SW480 (cell line): ENCODE data around the gene ELF5.

Experiments
- DNase-seq: peaks from one replicate; pipeline ENCODE4 v3.0.0-alpha.2; 2016; ENCODE audit warnings: low spot score

Gene ELF5

GRCh38 chr11:34493468-34493867 lies 20.1 kb downstream of the ELF5 start:
- DNase-seq, result no peak

- peak; percentile 70 for DNase-seq
Observed at GRCh38 chr11:34492806-34493414, 20.7 kb downstream of the ELF5 start.

GRCh38 chr11:34490304-34490703 lies 23.3 kb downstream of the ELF5 start:
- no peak for DNase-seq

DNA sequence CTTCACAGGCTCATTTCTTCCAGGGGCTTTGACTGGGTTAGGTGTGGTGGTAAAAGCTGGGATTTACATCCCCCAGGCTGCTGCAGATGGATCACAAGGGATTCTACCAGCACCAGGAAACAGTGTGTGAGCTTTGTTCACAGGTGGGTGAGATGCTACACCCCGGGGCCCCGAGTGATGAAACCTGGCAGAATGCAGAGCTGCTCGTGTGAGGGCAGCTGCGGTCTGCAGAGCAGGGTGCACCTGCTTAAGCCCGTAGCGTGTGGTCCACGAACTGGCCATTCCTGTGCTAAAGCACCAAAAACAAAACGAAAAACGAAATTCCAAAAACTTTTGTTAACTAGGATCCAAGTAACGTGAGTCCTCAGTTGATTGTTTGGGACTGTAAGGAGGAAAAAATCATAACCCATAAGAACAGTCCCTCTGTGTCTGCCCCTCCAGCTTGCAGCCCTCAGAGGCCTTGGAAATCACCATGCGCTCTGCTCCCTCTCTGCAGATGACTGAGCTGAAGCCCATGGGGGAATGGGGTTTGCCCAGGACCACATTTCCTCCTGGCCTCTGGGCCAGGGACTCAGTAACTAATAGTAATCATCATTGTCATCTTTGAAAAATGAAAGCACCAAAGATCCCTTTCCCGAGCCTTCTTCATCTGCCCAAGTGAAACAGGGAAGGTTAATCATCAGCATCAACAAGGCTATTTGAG lies 24.6 kb downstream of the ELF5 start:
- no peak for DNase-seq

DNA sequence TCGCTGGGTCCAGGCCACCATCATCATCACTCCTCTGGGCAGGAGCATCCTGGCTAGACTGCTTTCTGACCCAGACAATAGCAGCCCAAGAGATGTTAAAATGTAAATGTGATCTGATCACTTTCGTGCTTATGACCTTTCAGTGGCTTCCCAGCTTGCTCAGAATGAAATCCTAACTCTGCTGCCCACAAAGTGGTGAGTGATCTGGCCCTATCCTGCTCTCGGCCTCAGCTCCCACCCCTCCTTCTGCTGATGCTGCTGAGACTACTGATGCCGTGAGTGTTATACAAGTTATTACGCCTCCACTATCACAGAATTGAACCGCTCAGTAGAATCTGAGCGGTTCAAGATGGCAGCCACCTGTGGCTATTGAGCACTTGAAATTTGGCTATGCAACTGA lies 26.2 kb downstream of the ELF5 start:
- DNase-seq, result no peak

GRCh38 chr11:34483106-34483874 lies 30.3 kb downstream of the ELF5 start:
- no peak for DNase-seq

GRCh38 chr11:34481307-34481706 lies 32.3 kb downstream of the ELF5 start:
- DNase-seq, result no peak

DNA sequence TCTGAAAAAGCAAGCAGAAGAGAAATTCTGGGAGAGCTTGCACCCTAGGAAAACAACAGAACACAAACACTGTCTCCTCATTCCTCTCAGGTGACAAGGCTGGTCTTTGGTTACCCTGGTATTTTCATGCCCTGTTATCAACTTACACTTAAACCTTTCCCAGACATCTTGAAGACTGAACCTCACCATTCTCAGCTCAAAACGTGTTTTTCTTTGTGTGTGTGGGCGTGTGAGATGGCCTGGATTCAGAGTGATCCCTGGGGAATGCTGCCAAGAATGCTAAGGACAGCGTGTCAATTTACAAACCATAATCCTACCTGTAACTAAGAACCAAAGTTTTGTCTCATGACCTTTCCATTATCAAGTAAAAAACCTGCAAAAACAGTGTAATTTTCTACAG lies 33.3 kb downstream of the ELF5 start:
- no peak for DNase-seq

- no peak for DNase-seq
Observed at GRCh38 chr11:34478845-34479663, 34.5 kb downstream of the ELF5 start.

- DNase-seq, result peak; percentile 14
Observed at GRCh38 chr11:34476849-34477248, 36.7 kb downstream of the ELF5 start.

GRCh38 chr11:34475656-34476055 lies 37.9 kb downstream of the ELF5 start:
- no peak for DNase-seq

- no peak for DNase-seq
Observed at GRCh38 chr11:34473603-34474169, 39.9 kb downstream of the ELF5 start.

GRCh38 chr11:34468209-34468841 lies 45.3 kb downstream of the ELF5 start:
- peak; percentile 59 for DNase-seq

- DNase-seq, result no peak
Observed at GRCh38 chr11:34466802-34467488, 46.6 kb downstream of the ELF5 start.

GRCh38 chr11:34464591-34465051 lies 49.0 kb downstream of the ELF5 start:
- DNase-seq, result no peak

DNA sequence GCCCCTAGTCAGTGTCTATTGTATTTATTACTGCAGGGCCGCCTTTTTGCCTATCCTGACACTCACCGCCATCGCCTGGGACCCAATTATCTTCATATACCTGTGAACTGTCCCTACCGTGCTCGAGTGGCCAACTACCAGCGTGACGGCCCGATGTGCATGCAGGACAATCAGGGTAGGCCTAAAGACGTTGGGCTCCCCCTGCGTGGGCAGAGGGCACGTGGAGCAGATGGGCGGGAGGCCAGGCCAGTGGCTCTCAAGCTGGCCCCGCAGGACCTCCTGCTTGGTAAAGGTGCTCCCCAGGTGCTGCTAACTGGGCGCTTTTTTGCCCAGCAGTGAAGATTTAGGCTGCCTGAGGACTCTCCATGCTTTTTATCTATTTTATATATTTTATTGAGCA lies 52.4 kb downstream of the ELF5 start:
- no peak for DNase-seq

GRCh38 chr11:34460278-34460677 lies 53.3 kb downstream of the ELF5 start:
- no peak for DNase-seq

GRCh38 chr11:34459507-34460162 lies 54.0 kb downstream of the ELF5 start:
- DNase-seq, result no peak

- DNase-seq, result no peak
Observed at GRCh38 chr11:34458525-34458924, 55.1 kb downstream of the ELF5 start.

- DNase-seq, result no peak
Observed at GRCh38 chr11:34457607-34458006, 56.0 kb downstream of the ELF5 start.
